Kidney tubule cell (primary cell): ENCODE measurements around the gene PPP1R10.

Experiments
- DNase-seq: peaks from one replicate; pipeline ENCODE4 v3.0.0-alpha.2; 2018; ENCODE audit warnings: low spot score

Gene PPP1R10

DNA sequence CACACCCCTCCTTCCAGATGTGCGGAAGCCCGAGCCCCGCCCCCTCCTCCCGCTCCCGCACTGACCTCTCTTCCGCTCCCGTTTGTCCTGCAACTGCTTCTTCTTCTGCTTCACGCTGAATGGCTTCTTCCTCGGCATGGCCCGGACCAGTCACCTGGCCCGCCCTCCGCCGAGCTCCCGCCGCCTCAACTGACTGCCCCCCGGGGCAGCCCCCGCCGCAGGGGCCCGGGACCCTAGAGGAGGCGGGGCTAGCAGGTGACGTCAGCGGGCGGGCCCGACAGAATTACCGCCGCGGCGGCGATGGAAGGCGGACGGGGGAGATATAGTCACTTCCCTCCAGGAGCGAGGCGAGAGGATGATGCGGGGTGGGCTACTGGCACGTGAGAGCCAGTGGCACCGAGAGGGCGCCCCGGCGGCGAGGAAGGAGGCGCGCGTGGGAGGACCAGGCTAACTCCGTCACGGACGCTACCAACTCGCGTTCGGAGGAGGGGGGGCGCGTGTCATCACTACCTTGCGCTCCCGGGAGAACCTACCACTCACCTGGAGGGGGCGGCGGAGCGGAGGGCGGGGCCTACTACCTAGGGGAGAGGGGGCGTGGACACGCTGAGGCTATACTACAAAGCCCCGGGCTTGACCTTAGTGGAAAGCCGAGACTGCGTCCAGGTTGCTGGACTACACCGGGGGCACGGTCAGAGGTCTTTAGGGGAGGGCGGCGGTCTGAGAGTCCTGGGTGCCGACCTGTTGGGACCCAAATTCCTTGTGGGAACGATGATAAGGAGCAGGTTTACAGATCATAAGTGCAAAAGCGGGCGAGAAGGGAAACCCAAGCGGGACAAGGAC is 60.8 kb downstream of the PPP1R10 start, which contains the start of gene GNL1:
TSS of gene GNL1 (minus strand) at position 424 of the 840 bp plus-strand sequence. CDS start at position 138, 286 bp downstream.
- peak; percentile 96 for DNase-seq

- no peak for DNase-seq
These were observed 61.3 kb downstream of the PPP1R10 start for GRCh38 chr6:30555816-30556065.

DNA sequence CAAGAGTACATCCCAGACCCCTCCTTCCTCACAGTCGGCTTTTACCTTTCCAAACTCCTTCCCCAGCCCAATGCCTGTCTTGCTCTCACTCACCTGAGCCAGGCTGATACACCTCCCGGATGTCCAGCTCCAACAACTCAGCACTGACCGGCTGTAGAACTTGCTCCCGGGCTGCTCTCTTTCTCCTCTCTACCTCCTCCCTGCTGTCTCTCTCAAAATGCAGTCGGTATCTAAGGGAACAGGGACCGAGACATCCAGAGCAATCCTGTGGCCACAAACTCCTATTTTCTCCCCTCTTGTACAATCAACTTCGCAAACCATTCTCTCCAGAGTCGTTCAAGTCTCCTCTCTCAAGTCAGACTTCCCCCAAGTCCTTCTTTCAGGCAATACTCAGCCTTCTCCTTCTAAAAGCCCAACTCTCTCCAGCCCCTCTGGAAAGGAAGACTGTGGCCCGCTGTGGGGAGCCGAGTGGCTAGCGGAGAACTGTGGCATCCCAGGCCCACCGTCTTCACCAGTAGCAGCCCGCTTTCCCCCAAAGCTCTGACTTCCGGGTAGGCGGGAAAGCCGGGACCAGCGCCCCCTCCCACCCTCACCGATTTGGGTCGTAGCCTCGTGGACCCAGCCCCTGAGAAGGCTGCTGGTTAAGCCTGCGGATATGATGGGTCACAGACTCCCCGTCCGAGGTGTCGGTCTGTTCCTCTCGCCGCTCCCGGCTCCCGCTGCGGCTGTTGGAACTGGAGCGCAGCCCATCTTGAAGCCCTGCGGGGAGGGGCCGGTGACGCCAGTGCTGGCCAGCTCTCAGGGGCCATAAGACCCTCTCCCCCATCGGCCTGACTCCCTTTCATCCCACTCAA is 61.9 kb downstream of the PPP1R10 start:
- peak; percentile 27 for DNase-seq

GRCh38 chr6:30554404-30554803 is 62.6 kb downstream of the PPP1R10 start:
- no peak for DNase-seq
